ENCODE data around the gene C16orf46.

The C16orf46 gene

DNA sequence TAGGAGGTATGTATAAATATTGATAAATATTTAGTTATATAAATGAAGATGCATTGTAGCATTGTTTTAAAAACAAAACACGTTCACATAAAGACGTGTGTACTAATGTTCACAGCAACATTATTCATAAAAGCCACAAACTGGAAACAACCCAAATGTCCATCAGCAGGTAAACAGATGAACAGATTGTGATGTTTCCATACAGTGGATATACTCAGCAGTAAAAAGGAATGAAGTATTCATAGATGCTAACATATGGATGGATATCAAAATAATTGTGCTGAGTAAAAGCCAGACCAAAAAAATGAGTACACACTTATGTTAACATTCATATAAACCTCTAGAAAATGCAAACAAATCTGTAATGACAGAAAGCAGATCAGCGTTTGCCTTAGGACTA lies 64.1 kb downstream of the C16orf46 start:
- ATAC-seq (no peak), DNase-seq (no peak)
- no peak overlapping the region for H3K4me3 Mint-ChIP-seq
- H3K9me3 Mint-ChIP-seq = no peaks in the 10 kb centered on the region
- no peak overlapping the region for H3K27ac Mint-ChIP-seq
- peaks cover 67% of the 10 kb centered on the region for H3K36me3 Mint-ChIP-seq (ENCODE audit: low read depth)
- H3K4me1 Mint-ChIP-seq = peaks cover 11% of the 10 kb centered on the region
- no peaks in the 10 kb centered on the region for H3K27me3 Mint-ChIP-seq

All from activated naive CD8-positive, alpha-beta T cell treated with anti-CD3 and anti-CD28 coated beads, Interleukin-2, amount 50 U/mL, for 24 hours (primary cell).